Activated T-cell treated with anti-CD3 and anti-CD28 coated beads, Interleukin-2, amount 50 U/mL, for 48 hours (primary cell): ENCODE results near the gene RNF32.
A peak's percentile ranks its signal among the peaks of the same experiment; 100 is the strongest.

ENCODE experiments used
- DNase-seq, 2 experiments: peaks; one replicate each; pipeline ENCODE4 v3.0.0-alpha.2; 2020

Gene RNF32

DNA sequence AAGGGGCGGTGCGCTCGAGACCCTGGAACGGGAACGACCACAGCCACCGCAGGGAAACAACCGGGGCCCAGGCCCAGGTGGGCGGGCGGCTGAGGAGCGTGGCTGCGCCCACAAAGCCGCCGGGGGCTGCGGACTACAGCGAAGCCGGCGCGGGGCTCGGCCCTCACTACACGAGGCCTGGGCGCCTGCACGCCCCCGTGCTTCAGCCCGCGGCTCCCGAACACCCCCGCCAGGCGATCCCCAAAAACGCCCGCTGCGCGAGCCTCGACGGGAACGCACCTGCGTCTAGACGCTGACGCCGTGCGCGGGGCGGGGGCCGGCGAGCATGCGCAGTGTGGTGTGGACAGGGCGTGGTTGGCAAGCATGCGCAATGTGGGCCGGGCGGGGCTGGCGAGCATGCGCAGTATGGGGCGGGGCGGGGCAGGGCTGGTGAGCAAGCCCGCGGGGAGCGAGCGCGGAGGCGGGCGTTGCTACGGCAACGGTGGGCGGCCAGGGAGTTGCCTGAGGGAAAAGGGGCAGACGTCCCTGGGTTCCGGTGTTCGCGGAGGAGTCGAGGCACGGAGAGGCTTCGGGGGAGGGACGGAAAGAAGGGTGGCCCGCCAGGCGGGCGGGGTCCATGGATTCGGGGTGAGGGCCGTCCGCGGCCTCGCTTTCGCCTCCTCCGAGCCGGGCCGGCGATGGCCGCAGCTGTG is at the start of gene RNF32:
Gene RNF32 (plus strand): TSS at position 518 of the 692 bp plus-strand sequence. CDS start 3,104 bp downstream, outside the sequence.
- DNase-seq: peak; percentile 98

- no peak for DNase-seq
Observed at GRCh38 chr7:156592155-156592884, 48.3 kb upstream of the RNF32 start.

DNA sequence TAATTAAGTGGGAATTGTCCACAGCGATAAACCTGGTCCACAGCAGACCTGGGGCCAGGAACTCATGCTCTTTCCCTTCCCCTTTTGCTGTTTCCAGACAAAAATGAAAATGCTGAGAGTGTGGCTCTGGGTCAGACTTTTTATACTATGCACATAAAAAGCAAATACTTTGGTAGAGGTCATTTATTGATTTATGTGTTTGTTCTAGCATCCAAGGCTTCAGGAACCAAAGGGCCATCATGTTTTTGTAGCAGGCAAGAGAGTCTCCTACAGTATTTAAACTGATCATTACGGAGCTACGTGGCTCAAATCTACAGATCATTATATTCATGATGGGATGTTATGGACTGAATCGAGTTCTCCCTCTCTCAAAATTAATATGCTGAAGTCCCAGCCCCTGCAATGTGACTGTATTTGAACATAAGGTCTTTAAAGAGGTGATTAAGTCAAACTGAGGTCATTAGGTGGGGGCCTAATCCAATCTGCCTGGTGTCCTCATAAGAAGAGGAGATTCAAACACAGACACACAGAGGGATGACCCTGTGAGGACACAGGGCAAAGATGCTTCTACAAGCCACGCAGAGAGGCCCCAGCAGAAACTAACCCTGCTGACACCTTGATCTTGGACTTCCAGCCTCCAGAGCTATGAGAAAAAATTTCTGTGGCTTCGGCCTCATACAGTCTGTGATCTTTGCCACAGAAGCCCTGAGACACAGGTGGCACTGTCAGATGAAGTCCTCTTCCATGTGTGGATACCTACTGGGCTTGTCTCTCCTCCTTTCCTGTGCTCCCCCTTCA is 46.1 kb upstream of the RNF32 start:
- no peak for DNase-seq

GRCh38 chr7:156600496-156600895 is 40.1 kb upstream of the RNF32 start:
- no peak for DNase-seq

- no peak for DNase-seq
Observed at GRCh38 chr7:156602283-156602682, 38.3 kb upstream of the RNF32 start.

DNA sequence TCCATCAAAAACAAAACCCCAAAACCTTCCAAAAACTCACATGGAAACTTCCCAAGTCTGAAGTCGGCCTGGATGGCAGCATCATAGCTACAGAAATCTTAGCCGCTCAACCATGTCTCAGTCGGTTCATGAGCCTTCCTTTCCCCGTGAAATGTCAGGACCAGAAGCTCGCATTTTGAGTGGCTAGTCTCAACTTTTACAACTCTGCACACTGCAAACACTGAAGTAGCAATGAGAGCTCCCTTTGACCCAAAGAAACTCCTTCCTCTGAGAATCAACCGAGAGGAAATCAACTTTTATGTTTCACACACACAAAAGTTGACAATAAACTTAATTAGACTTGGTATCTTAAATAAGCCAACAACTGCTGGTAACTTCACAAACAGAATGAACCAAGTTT is 37.6 kb upstream of the RNF32 start:
- DNase-seq: no peak

DNA sequence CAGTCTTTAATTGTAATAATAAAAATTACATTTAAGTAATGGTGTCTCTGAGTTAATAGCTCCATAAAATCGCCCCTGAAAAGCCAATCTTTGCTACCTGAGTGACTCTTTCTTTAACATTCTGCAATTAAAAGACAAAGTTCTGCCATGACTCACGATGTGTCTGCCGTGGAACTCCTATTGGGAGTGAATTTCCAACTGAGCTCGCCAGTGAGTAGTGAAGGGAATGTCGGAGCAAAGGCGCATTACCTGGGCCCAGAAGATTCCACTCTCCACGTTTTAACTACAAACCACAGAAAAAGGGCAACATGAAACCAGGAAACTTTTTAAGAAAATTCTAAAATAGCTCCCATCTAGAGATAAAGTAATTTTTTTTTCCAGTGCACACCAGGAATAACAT is 36.9 kb upstream of the RNF32 start:
- DNase-seq: no peak

DNA sequence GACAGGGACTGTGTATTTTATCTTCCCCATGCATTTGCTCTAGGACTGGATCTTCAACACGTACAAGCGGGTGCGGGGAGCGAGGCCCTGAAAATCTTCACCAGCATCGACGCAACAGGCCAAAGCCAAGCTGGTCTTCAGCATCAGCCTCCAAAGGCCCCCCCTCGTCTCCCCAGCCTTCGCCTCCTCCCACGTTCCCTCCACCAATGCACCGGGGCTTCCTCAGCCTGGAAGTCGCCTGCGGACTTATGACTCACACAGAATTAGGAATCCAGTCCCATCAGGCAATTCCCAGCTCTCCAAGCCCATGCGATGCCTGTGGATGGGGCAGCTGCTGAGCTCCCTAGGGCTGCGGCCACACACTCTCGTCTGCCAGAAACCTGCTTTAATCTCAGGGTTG is 36.3 kb upstream of the RNF32 start:
- no peak for DNase-seq

DNA sequence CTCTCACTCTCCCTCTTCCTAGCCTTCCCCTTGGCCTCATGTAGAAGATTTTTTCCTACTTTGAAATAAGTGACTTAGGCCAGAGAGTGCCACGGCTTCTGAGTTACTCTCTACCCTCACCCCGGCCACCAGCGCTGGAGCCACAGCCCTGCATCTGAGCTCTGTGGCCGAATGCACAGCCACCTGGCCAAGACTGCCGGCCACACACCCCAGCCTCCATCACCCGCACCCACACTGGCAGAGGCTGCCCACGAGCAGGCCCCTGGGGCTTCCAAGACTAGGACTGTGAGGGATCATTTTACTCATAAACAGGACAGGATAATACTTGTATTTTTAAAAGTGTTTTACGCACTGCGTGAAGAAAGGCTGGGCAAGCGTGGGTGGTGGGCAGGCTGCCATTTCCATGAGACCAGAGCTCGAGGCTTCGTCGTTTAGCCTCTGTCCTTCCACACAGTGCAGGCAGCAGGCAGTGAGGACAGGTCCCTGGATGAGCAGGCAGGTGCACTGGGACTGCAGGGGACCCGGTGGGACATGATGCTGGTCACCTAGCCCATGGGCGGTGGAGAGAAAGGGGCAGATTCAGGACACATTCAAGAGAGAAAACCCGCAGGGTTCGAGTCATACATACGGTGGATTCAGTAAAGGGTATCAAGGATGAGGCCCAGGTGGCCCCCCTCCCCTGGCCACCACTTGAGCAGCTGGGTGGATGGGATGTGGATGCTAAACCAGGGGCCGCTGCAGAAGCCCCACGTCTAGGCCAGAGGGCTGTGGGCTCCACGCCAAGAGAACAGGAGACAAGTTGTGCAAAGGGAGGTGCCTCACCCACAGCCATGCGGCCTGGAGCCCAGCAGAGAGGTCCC is 35.5 kb upstream of the RNF32 start:
- DNase-seq: no peak

- no peak for DNase-seq
Observed at GRCh38 chr7:156606135-156606534, 34.4 kb upstream of the RNF32 start.

DNA sequence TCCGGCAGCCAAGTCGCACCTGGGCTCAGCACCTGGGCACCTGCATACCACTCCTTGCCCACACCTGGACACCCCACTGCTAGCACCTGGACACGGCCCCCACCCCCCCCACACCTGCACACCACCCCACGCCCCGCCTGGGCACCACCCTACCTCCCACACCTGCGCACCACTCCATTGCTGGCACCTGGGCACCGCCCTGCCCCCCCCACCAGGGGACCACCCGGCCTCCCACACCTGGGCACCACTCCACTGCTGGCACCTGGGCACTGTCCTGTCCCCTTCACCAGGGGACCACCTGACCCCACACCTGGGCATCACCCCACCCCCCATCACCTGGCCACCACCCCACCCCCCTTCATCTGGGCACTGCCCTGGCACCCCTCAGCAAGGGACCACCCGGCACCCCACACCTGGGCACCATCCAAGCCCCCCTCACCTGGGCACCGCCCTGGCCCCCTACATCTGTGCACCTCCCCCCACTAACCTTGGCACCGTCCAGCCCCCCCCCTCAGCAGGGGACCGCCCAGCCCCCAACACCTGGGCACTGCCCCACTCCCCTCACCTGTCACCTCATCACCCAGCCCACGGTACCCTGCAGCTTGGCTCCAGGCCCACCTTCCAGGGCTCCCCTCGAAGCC is 33.8 kb upstream of the RNF32 start:
- DNase-seq: no peak

GRCh38 chr7:156607332-156608172 is 33.0 kb upstream of the RNF32 start:
- no peak for DNase-seq

- no peak for DNase-seq
Observed at GRCh38 chr7:156608173-156608478, 32.4 kb upstream of the RNF32 start.

DNA sequence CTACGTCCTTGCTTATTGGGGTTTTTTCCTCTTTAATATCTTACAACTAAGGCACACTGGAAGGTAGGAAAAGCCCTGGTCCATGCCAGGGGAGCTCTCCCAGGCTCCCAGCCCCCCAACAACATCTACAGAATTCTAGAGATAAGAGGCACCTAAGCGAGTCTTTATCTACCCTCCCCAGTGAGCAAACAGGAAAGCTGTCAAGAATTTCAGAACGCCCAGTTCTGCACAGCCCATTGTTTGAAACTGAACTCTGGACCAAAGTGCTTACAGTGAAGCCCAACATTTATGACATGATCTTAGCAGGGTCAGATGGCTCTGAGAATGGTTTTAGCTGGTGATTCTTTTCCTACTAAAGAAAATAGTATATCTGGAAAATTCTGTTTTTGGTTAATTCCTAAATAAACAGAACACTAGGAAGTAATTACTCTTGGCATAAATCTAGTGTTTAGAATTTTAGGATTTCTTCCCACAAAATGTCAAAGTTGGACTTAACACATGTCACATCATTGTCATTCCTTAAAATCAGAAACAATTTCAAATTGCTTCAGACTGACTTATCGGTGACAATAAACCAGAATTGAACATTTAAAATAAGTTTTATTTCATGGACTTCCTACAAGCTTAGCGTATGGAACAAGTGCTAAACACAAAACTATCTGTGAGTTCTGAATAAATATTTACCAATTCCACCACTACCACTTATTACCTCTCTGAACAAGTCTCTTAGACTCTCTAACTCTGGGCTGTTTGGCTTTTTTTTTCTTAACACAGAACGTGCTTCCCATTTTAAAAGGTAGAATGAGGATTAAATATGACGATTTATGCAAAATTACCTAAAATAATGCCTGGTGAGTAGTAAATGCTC is 31.3 kb upstream of the RNF32 start:
- DNase-seq: no peak

DNA sequence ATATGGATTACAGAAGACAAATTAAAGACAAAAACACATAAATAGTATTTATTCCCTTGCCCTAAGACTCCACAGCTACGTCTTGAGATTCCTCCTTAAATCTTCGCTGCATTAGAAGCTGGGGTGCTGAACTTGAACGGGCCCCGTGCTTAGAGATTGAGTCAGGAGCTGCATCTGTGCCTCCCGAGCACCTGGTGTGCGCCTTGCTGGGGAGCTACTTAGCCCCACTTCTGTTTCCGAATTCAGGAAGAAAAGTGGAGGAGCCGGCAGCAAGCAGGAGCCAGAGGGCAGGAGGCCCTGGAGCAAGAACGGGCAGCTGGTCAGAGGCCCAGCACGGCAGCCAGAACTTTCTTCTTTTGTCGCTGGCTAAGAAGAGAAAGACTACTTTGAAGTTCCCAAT is 30.4 kb upstream of the RNF32 start:
- no peak for DNase-seq

DNA sequence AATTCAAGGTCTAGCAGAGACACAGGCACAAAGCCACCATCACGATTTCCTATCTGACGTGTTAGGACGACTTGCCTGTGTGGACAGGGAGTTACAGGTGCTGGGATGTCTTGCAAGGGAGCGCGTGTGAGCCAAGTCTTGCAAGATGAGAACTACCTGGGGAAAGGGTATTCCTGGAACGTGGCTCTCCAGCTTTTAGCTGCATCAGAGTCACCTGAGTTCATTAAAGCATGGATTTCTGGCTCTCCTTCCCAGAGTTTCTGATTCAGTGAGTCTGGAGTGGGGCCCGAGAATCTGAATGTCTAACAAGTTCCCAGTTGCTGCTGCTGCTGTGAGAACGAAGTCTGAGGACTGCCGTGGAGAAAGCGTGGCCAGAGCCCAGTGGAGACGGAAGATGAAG is 30.0 kb upstream of the RNF32 start:
- DNase-seq: no peak

DNA sequence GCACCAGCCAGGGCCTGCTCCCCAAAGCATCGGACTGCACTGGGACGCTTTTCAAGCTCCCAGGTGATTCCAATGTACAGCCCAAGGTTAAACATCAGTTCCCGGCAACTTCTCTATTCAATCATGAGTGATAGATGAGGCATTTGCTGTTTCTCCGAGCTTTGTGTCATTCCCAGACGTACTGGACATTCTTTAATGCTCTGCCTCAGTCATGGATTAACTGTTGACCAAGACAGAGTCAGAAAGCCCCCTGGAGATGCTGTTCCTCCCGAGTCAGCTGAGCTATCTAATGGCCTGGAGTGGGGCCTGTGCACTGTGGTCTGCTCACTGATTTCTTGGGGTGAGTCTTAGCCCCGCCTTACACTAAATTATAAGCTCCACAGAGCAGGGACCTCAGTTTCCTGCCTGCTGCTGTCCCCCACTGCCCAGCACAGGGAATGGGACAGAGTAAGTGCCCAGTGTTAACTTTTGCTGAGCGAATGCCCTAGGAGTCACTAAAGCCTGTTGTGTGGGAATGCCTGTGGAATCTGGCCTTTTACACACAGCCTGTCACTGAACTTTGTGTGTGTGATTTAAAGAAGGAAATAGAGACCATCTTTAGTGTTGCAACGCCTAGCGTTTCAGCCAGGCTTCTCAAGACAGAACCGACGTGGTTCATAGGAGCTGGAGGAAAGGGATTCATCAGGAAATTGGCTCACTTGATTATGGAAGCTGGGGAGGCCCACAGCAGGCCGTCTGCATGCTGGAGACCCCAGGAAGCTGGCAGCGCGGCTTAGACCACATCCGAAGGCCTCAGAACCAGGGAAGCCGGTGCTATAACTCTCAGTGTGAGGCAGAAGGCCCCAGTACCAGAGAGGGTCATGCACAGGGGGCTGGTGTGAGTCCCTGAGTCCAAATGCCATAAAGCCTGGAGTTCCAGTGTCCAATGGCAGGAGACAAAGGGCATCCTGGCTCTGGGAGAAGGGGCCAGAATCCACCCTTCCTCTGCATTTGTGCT is 29.3 kb upstream of the RNF32 start:
- DNase-seq: no peak

DNA sequence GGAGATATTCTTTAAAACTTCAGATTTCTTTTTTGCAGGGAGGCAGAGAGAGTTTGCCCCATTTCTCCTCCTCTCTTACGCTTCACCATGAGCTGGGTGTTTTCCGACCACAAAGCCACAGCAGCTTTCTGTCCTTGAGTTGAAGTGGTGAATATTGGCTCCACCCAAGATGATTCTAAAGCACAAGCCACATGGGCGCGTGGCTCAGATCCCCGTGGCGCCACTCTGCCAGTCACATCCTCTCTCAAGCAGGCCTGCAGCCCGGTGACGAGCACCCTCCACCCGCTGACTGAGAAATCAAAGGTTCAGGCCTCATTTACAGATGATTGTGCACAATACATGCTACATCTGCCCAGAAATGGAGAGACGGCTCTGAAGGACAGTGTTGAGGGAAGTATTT is 27.6 kb upstream of the RNF32 start:
- DNase-seq: peak; percentile 79 to 84
